ENCODE measurements around the gene KIF26B.
"Not testable (repeated sequence)": the region's sequence is repeated elsewhere in the genome, so short reads cannot be mapped to it uniquely, and the experiment has no call there.

KIF26B gene

GRCh38 chr1:245721488-245721887 is 566.7 kb downstream of the KIF26B start:
- DNase-seq = no peak

- not testable (repeated sequence) for DNase-seq
Measured at GRCh38 chr1:245728035-245728434, 573.2 kb downstream of the KIF26B start.

- DNase-seq = no peak
Measured at GRCh38 chr1:245730801-245731200, 576.0 kb downstream of the KIF26B start.

GRCh38 chr1:245740336-245740735 is 585.6 kb downstream of the KIF26B start:
- not testable (repeated sequence) for DNase-seq

- no peak for DNase-seq
Measured at GRCh38 chr1:245742896-245743295, 588.1 kb downstream of the KIF26B start.

GRCh38 chr1:245748240-245748639 is 593.5 kb downstream of the KIF26B start:
- no peak for DNase-seq

GRCh38 chr1:245748646-245749045 is 593.9 kb downstream of the KIF26B start:
- DNase-seq = no peak

- no peak for DNase-seq
Measured at GRCh38 chr1:245749053-245749452, 594.3 kb downstream of the KIF26B start.

GRCh38 chr1:245750261-245750660 is 595.5 kb downstream of the KIF26B start:
- DNase-seq = no peak

- DNase-seq = no peak
Measured at GRCh38 chr1:245751116-245751515, 596.3 kb downstream of the KIF26B start.

GRCh38 chr1:245751726-245752470 is 597.1 kb downstream of the KIF26B start:
- DNase-seq = no peak

- no peak for DNase-seq
Measured at GRCh38 chr1:245752561-245752960, 597.8 kb downstream of the KIF26B start.

- no peak for DNase-seq
Measured at GRCh38 chr1:245753807-245754206, 599.0 kb downstream of the KIF26B start.

GRCh38 chr1:245754463-245754961 is 599.7 kb downstream of the KIF26B start:
- DNase-seq = no peak

Data from NCI-H2029 treated with DMSO at 0.1 percent for 48 hours (cell line).